Endothelial cell (in vitro differentiated cells): Measurements from ENCODE around the gene UMAD1. TPM values are rescaled to one million over a fixed set of nuclear protein-coding genes. Genes with fewer than 3 reads are reported as not detected.

Experiments used
- DNase-seq: peaks from one replicate; pipeline ENCODE4 v3.0.0; 2021; ENCODE audit warnings: low spot score
- H3K27ac Mint-ChIP-seq: one replicate; pipeline ENCODE4 v1.8.0; 2021; ENCODE audit warnings: mixed read lengths, inconsistent platforms; ENCODE audit not compliant: unreplicated experiment
- H3K27me3 Mint-ChIP-seq: one replicate; pipeline ENCODE4 v1.8.0; 2021; ENCODE audit warnings: mild to moderate bottlenecking, moderate library complexity, mixed read lengths, inconsistent platforms; ENCODE audit not compliant: unreplicated experiment
- H3K36me3 Mint-ChIP-seq: one replicate; pipeline ENCODE4 v1.8.0; 2021; ENCODE audit warnings: mild to moderate bottlenecking, low read depth, mixed read lengths, inconsistent platforms; ENCODE audit not compliant: unreplicated experiment
- H3K4me1 Mint-ChIP-seq: one replicate; pipeline ENCODE4 v1.8.0; 2021; ENCODE audit warnings: mild to moderate bottlenecking, mixed read lengths, inconsistent platforms; ENCODE audit not compliant: unreplicated experiment
- H3K4me3 Mint-ChIP-seq: one replicate; pipeline ENCODE4 v1.8.0; 2021; ENCODE audit warnings: mild to moderate bottlenecking, mixed read lengths, inconsistent platforms; ENCODE audit not compliant: unreplicated experiment
- H3K9me3 Mint-ChIP-seq: one replicate; pipeline ENCODE4 v1.8.0; 2021; ENCODE audit warnings: mixed read lengths, inconsistent platforms; ENCODE audit not compliant: unreplicated experiment
- total RNA-seq: library from RNA; stranded (reverse); fragmentation: NEBNext Ultra II Directional; extraction: Animal tissue kit (Norgen Biotek cat#: 25700); gene quantifications from one replicate; pipeline ENCODE4 v1.2.1, GENCODE V29; 2021; ENCODE audit not compliant: unreplicated experiment
- TF ChIP-seq, protein P1 (sequence below): fragments of 200-600 bp; sonication (generic); IDR thresholded peaks from one replicate; pipeline ENCODE4 v1.5.0; 2021; ENCODE audit warnings: antibody characterized with exemption; ENCODE audit not compliant: unreplicated experiment

UMAD1 gene
- total RNA-seq, 1 donor from 2014 or later: 5.7 TPM

DNA sequence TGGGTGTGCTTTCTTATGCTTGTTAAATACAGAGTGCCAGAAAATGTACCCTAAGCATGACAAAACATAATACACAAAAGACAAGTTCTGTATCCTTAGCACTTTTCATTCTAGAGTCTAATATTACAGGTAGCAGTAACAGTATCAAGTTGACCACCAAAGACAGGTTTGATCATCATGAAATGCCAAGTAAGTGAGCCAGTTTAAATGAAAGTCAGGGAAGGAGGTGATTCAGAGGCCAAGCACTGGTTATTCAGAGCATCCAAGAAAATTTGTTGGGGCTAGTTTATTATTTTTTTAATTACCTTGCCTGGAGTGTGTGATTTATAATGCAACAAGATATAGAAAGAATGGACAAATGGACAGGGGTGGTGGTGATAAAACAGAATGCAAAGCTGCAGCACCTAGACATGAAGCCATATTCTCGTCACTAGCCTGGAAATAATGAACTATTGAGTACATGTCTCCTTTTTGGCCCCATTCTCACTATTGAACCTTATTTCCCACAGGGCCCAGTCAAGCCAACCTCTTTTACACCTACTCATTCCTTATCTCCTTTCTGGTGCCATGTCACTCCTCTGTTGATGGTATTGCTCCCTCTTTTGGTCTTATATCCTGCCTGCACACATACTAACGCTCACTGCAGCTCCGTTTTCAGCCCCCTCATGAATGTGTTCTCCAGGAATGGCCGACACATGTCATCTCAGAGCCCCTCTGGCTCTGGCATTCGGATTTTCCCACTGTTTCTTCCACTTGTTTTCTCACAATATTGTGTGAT, 249.4 kb downstream of the UMAD1 start:
- Mint-ChIP-seq H3K9me3 (no peaks in the 10 kb centered on the region), H3K27ac (no peak overlapping the region), H3K36me3 (no peaks in the 10 kb centered on the region), H3K4me1 (no peaks in the 10 kb centered on the region), H3K27me3 (no peaks in the 10 kb centered on the region), H3K4me3 (no peak overlapping the region)
- TF ChIP-seq, protein P1, sequence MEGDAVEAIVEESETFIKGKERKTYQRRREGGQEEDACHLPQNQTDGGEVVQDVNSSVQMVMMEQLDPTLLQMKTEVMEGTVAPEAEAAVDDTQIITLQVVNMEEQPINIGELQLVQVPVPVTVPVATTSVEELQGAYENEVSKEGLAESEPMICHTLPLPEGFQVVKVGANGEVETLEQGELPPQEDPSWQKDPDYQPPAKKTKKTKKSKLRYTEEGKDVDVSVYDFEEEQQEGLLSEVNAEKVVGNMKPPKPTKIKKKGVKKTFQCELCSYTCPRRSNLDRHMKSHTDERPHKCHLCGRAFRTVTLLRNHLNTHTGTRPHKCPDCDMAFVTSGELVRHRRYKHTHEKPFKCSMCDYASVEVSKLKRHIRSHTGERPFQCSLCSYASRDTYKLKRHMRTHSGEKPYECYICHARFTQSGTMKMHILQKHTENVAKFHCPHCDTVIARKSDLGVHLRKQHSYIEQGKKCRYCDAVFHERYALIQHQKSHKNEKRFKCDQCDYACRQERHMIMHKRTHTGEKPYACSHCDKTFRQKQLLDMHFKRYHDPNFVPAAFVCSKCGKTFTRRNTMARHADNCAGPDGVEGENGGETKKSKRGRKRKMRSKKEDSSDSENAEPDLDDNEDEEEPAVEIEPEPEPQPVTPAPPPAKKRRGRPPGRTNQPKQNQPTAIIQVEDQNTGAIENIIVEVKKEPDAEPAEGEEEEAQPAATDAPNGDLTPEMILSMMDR: no peak
- DNase-seq: no peak

DNA sequence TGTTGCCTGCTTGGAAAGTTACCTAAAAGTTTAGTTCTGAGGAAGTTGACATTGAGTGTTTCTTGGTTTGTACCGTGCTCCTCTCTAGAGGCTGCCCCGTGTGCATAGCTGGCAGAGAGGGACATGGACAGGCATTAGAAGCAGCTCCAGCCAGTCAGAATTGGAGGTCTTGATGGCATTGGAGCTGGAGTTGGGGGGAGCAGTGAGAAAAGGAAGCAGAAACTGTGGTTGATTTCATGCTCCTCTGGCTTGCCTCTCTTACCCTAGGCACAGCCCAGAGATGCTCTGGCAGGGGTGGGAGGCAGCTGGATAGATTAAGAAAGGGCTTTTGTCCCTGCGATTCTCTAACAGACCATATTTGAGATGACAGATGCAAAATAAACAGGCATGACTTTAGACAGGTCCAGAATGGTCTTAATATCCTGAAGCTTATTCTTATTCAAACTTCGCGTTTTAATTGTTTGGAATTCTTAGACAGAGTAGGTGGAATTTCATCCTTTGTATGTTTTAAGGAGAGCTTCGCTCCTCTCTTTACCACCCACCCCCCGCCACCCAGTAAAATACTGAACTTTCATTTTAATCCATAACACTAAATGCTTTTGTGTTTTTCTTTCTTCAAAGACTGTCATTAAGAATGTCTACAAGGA, 254.6 kb downstream of the UMAD1 start:
- H3K4me1 Mint-ChIP-seq: no peaks in the 10 kb centered on the region
- no peaks in the 10 kb centered on the region for H3K27me3 Mint-ChIP-seq
- H3K4me3 Mint-ChIP-seq: no peak overlapping the region
- H3K36me3 Mint-ChIP-seq: no peaks in the 10 kb centered on the region
- no peaks in the 10 kb centered on the region for H3K9me3 Mint-ChIP-seq
- TF ChIP-seq, protein P1: no peak
- H3K27ac Mint-ChIP-seq: no peak overlapping the region
- no peak for DNase-seq

DNA sequence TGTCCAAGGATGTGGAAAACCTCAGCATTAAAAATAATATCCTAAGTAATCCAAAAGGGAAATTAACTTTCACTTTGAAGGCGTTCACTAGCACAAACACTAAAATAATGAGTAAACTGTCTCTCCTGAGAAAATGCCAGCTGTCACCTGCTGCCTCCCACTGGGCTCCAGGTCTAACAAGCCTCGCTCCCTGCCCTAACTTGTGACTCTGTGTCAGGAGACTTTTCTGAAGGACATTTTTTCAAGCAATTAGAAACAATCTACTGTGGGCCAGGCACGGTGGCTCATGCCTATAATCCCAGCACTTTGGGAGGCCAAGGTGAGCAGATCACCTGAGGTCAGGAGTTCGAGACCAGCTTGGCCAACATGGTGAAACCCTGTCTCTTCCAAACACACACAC, 255.2 kb downstream of the UMAD1 start:
- TF ChIP-seq, protein P1: no peak
- Mint-ChIP-seq H3K36me3 (no peaks in the 10 kb centered on the region), H3K9me3 (no peaks in the 10 kb centered on the region), H3K4me1 (no peaks in the 10 kb centered on the region), H3K27me3 (no peaks in the 10 kb centered on the region), H3K27ac (no peak overlapping the region), H3K4me3 (no peak overlapping the region)
- no peak for DNase-seq

DNA sequence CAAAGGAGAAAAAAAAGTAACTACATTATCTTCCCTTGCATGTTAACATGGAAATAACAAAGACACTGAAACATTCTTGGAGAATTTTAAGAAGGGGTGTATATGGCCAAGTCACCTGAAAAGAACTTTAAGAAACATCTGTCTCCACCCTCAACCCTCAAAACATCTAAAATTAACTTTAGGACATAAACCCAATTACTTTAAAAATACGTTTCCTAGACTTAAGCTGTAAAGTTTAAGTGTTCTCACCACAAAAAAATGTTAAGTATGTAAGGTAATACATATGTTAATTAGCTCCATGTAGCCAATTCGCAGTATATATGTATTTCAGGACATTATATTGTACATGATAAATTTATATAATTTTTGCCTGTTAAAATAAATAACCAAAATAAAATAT, 257.0 kb downstream of the UMAD1 start:
- H3K4me1 Mint-ChIP-seq: no peaks in the 10 kb centered on the region
- H3K36me3 Mint-ChIP-seq: no peaks in the 10 kb centered on the region
- no peaks in the 10 kb centered on the region for H3K9me3 Mint-ChIP-seq
- H3K27ac Mint-ChIP-seq: no peak overlapping the region
- no peak for DNase-seq
- H3K27me3 Mint-ChIP-seq: no peaks in the 10 kb centered on the region
- H3K4me3 Mint-ChIP-seq: no peak overlapping the region
- TF ChIP-seq, protein P1: no peak

DNA sequence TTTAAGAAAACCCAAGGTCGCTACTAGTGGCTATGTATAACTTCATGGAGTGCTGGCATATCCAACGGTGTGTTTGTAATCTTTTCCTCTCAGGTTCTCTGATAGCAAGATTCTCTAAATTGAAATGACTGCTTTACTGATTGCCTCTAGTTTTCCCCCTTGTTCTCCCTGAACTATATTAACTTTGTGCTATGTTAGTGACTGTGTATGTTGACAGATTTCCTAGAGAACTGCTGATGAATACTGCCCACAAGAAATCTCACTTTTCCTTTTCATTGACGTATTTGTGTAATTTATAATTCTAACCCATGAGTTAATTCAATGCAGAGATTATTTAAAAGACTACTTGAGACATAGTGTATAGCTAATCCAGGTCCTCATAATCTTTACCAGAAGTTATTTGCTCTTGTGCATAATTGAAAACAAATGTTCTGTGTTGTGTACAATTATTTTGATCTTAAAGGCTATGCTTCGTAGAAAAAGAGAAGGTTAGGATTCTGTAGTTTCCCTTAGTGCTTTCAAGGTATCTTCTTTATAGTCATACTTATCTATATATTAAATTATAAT, 257.5 kb downstream of the UMAD1 start:
- H3K27me3 Mint-ChIP-seq: no peaks in the 10 kb centered on the region
- TF ChIP-seq, protein P1: no peak
- no peaks in the 10 kb centered on the region for H3K4me1 Mint-ChIP-seq
- H3K9me3 Mint-ChIP-seq: no peaks in the 10 kb centered on the region
- H3K36me3 Mint-ChIP-seq: no peaks in the 10 kb centered on the region
- no peak overlapping the region for H3K4me3 Mint-ChIP-seq
- no peak overlapping the region for H3K27ac Mint-ChIP-seq
- DNase-seq: no peak
